Subcutaneous adipose tissue (tissue), 4 donors: ENCODE data around the gene HUNK. TPM values are rescaled to one million over a fixed set of nuclear protein-coding genes. Genes with fewer than 3 reads are reported as not detected.

Source experiments
- CTCF ChIP-seq: fragments of 450-650 bp; IDR thresholded peaks from one replicate; pipeline ENCODE4 v1.5.1; 2016; ENCODE audit warnings: low read depth, mild to moderate bottlenecking, control low read depth, antibody characterized with exemption, moderate library complexity
- total RNA-seq, 4 donors: library from RNA; depleted of rRNA; stranded (reverse); fragments of >200 nt; gene quantifications; one replicate each; pipeline ENCODE4 v1.1.0, GENCODE V29; 2016

Gene HUNK
- total RNA-seq, 4 donors from 2014 or later: 0.16 to 0.66 (median 0.18) TPM

- no peak for TF ChIP-seq CTCF
Observed at GRCh38 chr21:31844206-31844605, 28.6 kb upstream of the HUNK start.

GRCh38 chr21:31845151-31845729 is 27.6 kb upstream of the HUNK start:
- no peak for TF ChIP-seq CTCF

GRCh38 chr21:31846690-31847089 is 26.1 kb upstream of the HUNK start:
- no peak for TF ChIP-seq CTCF

- TF ChIP-seq CTCF: no peak
Observed at GRCh38 chr21:31847761-31848160, 25.1 kb upstream of the HUNK start.

- TF ChIP-seq CTCF: no peak
Observed at GRCh38 chr21:31848326-31848985, 24.4 kb upstream of the HUNK start.

GRCh38 chr21:31850886-31851285 is 21.9 kb upstream of the HUNK start:
- TF ChIP-seq CTCF: no peak

GRCh38 chr21:31855180-31855579 is 17.6 kb upstream of the HUNK start:
- no peak for TF ChIP-seq CTCF
